Caco-2 (cell line): ENCODE measurements around the gene HTR4. TPM values are rescaled to one million over a fixed set of nuclear protein-coding genes. Genes with fewer than 3 reads are reported as not detected.

Experiments used
- BruUV-seq: library from RNA; stranded (reverse); fragments of 400-500 nt; replicated peaks from 2 replicates; lab custom pipeline; 2021; lab: Mats Ljungman, UMichigan
- CTCF ChIA-PET: fragments of 300-600 bp; sonication (Branson Sonifier 250); formaldehyde crosslinking; loops from one replicate; lab custom pipeline; 2022; ENCODE audit warnings: antibody characterized with exemption; lab: Charles Lee
- POLR2A ChIA-PET: fragments of 300-600 bp; sonication (Branson Sonifier 250); formaldehyde crosslinking; loops from one replicate; lab custom pipeline; 2022; ENCODE audit warnings: antibody characterized with exemption; lab: Charles Lee
- DNase-seq, 2 experiments: peaks; one replicate each; pipeline versions ENCODE4 v3.0.0 to v3.0.0-alpha.2; 2020 to 2022
- H3K27me3 ChIP-seq: replicated peaks from 2 replicates; pipeline ENCODE4 v1.6.0; 2011; ENCODE audit warnings: low read length; ENCODE audit not compliant: control insufficient read depth, insufficient read depth
- H3K36me3 ChIP-seq: 2 replicates; pipeline ENCODE4 v1.5.1; 2011; ENCODE audit warnings: low read length; ENCODE audit not compliant: control insufficient read depth, insufficient read depth
- H3K4me1 ChIP-seq: fragments of 250-450 bp; sonication (Bioruptor Pico); 2 replicates; pipeline ENCODE4 v1.5.1; 2020; ENCODE audit warnings: mild to moderate bottlenecking
- H3K4me3 ChIP-seq: 2 replicates; pipeline ENCODE4 v1.5.1; 2011; ENCODE audit warnings: low read depth, mild to moderate bottlenecking, control low read depth, low read length
- H3K9me3 ChIP-seq: fragments of 250-450 bp; sonication (Bioruptor Pico); 2 replicates; pipeline ENCODE4 v1.5.1; 2020; ENCODE audit warnings: mild to moderate bottlenecking, moderate library complexity
- H3K27ac Mint-ChIP-seq: one replicate; pipeline ENCODE4 v1.8.0; 2022; ENCODE audit warnings: mixed read lengths; ENCODE audit not compliant: unreplicated experiment
- H3K27me3 Mint-ChIP-seq: one replicate; pipeline ENCODE4 v1.8.0; 2022; ENCODE audit warnings: mixed read lengths; ENCODE audit not compliant: insufficient read depth, unreplicated experiment
- H3K36me3 Mint-ChIP-seq: one replicate; pipeline ENCODE4 v1.8.0; 2022; ENCODE audit warnings: mild to moderate bottlenecking, mixed read lengths; ENCODE audit not compliant: insufficient read depth, unreplicated experiment
- H3K4me1 Mint-ChIP-seq: one replicate; pipeline ENCODE4 v1.8.0; 2022; ENCODE audit warnings: low read depth, mixed read lengths; ENCODE audit not compliant: unreplicated experiment
- H3K4me3 Mint-ChIP-seq: one replicate; pipeline ENCODE4 v1.8.0; 2022; ENCODE audit warnings: mild to moderate bottlenecking, moderate library complexity, mixed read lengths; ENCODE audit not compliant: unreplicated experiment
- H3K9me3 Mint-ChIP-seq: one replicate; pipeline ENCODE4 v1.8.0; 2022; ENCODE audit warnings: mixed read lengths; ENCODE audit not compliant: unreplicated experiment
- CTCF ChIP-seq, 2 experiments: fragments of 200-600 bp in 1 of 2; IDR thresholded peaks; 1 replicate in 1 of 2; 2 replicates in 1 of 2; pipeline versions ENCODE4 v1.5.1 to v1.8.0; 2011 to 2022; ENCODE audit warnings: antibody characterized with exemption in 1 of 2, control low read depth in 1 of 2, inconsistent platforms in 1 of 2, low read depth in 1 of 2, low read length in 1 of 2, mild to moderate bottlenecking in 1 of 2, moderate library complexity in 1 of 2; ENCODE audit not compliant: insufficient read depth in 1 of 2, severe bottlenecking in 1 of 2, unreplicated experiment in 1 of 2
- intact Hi-C: fragments of 100-400 bp; cut with micrococcal nuclease; formaldehyde crosslinking; loops from one replicate; pipeline ENCODE4 v1.10.0; 2022; ENCODE audit not compliant: unreplicated experiment
- total RNA-seq: library from RNA; stranded (reverse); gene quantifications from 2 replicates; pipeline ENCODE4 v1.2.3, GENCODE V29; 2022

Gene HTR4
- total RNA-seq, 1 experiment from 2014 or later = not detected

- Histone ChIP-seq H3K9me3 (no peaks in the 10 kb centered on the region), H3K27me3 (no peaks in the 10 kb centered on the region), H3K4me1 (no peaks in the 10 kb centered on the region), H3K4me3 (no peak overlapping the region), H3K36me3 (no peaks in the 10 kb centered on the region)
- DNase-seq = no peak
- POLR2A ChIA-PET = no interaction called here
- CTCF ChIA-PET = no interaction called here
- no peak for TF ChIP-seq CTCF (IDR thresholded peaks at IDR 0.05; ENCODE audit: insufficient read depth in 1 of 2, low read depth in 1 of 2, low read length in 1 of 2, severe bottlenecking in 1 of 2, unreplicated experiment in 1 of 2)
- H3K27me3 Mint-ChIP-seq = peaks cover 7% of the 10 kb centered on the region
- no peaks in the 10 kb centered on the region for H3K9me3 Mint-ChIP-seq
- no peak overlapping the region for H3K4me3 Mint-ChIP-seq
- BruUV-seq = no TSS peak
- intact Hi-C loops = no loop called here
- H3K27ac Mint-ChIP-seq = no peak overlapping the region
- no peaks in the 10 kb centered on the region for H3K36me3 Mint-ChIP-seq
- H3K4me1 Mint-ChIP-seq = no peaks in the 10 kb centered on the region
These were observed 186.4 kb downstream of the HTR4 start for GRCh38 chr5:148467958-148468357.

GRCh38 chr5:148466236-148466580 lies 188.1 kb downstream of the HTR4 start:
- Mint-ChIP-seq H3K36me3 (no peaks in the 10 kb centered on the region), H3K9me3 (no peaks in the 10 kb centered on the region), H3K27me3 (peaks cover 10% of the 10 kb centered on the region), H3K4me1 (no peaks in the 10 kb centered on the region), H3K4me3 (no peak overlapping the region), H3K27ac (no peak overlapping the region)
- CTCF ChIA-PET = interaction anchor here (0.6 kb wide), 1 partner anchor 807 kb away, joined by 3 read pairs; no protein-coding TSS in a partner anchor
- intact Hi-C loops = no loop called here
- H3K27me3 ChIP-seq = no peaks in the 10 kb centered on the region
- no peaks in the 10 kb centered on the region for H3K4me1 ChIP-seq
- no peak for TF ChIP-seq CTCF (IDR thresholded peaks at IDR 0.05; ENCODE audit: insufficient read depth in 1 of 2, low read depth in 1 of 2, low read length in 1 of 2, severe bottlenecking in 1 of 2, unreplicated experiment in 1 of 2)
- no peaks in the 10 kb centered on the region for H3K36me3 ChIP-seq
- H3K4me3 ChIP-seq = no peak overlapping the region
- POLR2A ChIA-PET = no interaction called here
- no peak for DNase-seq
- 0 out of 2 replicates have a peak, but pooled peaks cover 1% of the 10 kb centered on the region for H3K9me3 ChIP-seq
- no TSS peak for BruUV-seq

- 0 out of 2 replicates have a peak, but pooled peaks cover 3% of the 10 kb centered on the region for H3K9me3 ChIP-seq
- intact Hi-C loops = no loop called here
- Mint-ChIP-seq H3K27me3 (peaks cover 11% of the 10 kb centered on the region), H3K27ac (no peak overlapping the region), H3K36me3 (no peaks in the 10 kb centered on the region), H3K4me1 (no peaks in the 10 kb centered on the region), H3K4me3 (no peak overlapping the region), H3K9me3 (no peaks in the 10 kb centered on the region)
- POLR2A ChIA-PET = no interaction called here
- H3K36me3 ChIP-seq = no peaks in the 10 kb centered on the region
- CTCF ChIA-PET = interaction anchor here (1.0 kb wide), 1 partner anchor 265 kb away, joined by 4 read pairs; no protein-coding TSS in a partner anchor
- no peaks in the 10 kb centered on the region for H3K27me3 ChIP-seq
- no peak overlapping the region for H3K4me3 ChIP-seq
- no peaks in the 10 kb centered on the region for H3K4me1 ChIP-seq
- no TSS peak for BruUV-seq
- no peak for TF ChIP-seq CTCF (IDR thresholded peaks at IDR 0.05; ENCODE audit: insufficient read depth in 1 of 2, low read depth in 1 of 2, low read length in 1 of 2, severe bottlenecking in 1 of 2, unreplicated experiment in 1 of 2)
- DNase-seq = no peak
These were observed 188.7 kb downstream of the HTR4 start for GRCh38 chr5:148465381-148466235.
